NCI-H2107 (cell line): ENCODE results near the gene NMUR1.
A peak's percentile ranks its signal among the peaks of the same experiment; 100 is the strongest.
"Not testable (repeated sequence)": the region's sequence is repeated elsewhere in the genome, so short reads cannot be mapped to it uniquely, and the experiment has no call there.

Experiments used
- DNase-seq: peaks from one replicate; lab custom pipeline; 2025; lab: John Stamatoyannopoulos, UW

The NMUR1 gene, protein sequence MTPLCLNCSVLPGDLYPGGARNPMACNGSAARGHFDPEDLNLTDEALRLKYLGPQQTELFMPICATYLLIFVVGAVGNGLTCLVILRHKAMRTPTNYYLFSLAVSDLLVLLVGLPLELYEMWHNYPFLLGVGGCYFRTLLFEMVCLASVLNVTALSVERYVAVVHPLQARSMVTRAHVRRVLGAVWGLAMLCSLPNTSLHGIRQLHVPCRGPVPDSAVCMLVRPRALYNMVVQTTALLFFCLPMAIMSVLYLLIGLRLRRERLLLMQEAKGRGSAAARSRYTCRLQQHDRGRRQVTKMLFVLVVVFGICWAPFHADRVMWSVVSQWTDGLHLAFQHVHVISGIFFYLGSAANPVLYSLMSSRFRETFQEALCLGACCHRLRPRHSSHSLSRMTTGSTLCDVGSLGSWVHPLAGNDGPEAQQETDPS

DNA sequence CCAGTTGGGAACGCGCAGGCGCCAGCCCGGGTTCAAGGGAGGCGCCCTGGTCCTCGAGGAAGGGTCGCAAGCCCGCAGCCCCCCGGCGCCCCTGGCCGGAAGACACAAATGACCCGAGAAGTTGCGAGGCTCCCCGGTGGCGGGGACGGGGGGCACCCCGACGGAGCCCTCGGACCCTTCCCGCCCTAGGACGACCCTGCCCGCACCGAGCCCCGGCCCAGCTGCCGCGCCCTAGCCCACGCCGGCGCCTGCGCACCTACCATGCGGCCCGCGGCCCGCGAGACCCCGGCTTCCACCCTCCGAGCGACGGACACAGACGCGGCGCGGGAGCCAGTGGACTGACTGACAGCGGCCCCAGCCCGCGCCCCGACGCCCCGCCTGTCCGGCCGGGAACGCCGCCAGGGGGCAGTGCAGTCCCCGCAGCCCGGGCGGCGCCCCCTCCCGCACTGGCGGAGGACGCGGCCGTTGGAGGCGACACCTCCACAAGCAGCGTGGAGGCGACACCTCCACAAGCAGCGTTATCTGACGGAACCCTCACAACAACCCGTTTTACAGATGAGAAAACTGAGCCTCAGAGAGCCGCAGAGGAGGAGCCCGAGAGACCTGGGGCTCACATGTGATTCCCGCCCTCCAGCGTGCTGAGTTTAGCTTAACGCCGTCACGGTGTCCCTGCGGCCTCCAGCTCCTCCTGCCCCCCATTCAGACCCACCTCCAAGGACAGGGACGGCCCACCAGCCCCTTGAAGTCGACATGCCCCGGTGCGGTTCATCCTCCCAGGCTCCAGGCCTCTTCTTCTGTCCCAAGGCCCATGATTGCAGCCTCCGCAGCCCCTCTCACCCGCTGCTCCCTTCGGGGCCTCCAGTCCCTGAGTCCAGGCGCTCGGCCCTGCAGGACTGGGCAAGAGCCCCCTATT lies at the start of gene NMUR1:
NMUR1 (minus strand) TSS at position 347 of the 913 bp plus-strand sequence; CDS start at position 263, 84 bp downstream.
- DNase-seq = no peak

DNA sequence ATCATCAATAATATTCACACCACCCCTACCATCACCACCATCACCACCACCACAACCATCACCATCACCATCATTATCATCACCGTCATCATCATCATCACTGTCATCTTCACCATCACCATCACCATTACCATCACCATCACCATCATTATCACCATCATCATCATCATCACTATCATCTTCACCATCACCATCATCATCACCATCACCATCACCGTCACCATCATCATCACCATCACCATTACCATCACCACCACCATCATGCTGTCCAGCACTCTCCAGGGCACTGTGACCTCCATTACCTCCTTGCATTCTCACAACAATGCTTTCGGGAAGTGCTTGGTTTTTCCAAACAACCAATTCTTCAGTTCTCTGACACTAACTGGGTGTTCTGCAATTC lies 49.3 kb upstream of the NMUR1 start:
- DNase-seq = no peak

DNA sequence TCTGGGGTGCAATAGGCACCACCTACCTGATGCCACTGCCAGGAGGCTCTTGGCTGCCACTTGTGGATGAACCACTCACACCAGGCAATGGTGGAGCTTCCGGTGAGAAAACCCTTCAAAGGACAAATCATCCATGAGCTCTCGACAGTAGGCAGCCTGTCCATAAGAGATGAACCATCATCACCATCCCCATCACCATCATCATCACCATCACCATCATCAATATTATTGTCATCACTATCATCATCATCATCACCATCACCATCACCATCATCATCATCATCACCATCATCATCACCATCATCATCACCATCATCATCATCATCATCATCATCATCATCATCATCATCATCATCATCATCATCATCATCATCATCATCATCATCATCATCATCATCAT lies 48.4 kb upstream of the NMUR1 start:
- not testable (repeated sequence) for DNase-seq

DNA sequence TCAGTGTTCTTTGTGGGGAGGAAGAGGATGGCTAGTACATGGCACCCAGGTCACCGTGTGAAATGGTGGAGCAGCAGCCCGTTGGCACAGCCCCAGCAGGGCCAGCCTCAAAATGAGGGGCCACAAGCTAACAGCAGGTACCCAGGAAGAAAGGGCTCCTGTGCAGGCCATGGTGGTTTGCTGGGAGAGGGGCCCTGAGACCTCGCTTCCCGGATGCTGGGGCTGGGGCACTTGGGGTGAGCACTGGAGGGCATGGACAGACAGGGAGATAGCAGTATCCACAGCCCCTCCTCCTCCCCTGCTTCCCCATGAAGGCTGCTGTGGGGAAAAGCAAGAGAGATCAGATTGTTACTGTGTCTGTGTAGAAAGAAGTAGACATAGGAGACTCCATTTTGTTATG lies 46.2 kb upstream of the NMUR1 start:
- no peak for DNase-seq

DNA sequence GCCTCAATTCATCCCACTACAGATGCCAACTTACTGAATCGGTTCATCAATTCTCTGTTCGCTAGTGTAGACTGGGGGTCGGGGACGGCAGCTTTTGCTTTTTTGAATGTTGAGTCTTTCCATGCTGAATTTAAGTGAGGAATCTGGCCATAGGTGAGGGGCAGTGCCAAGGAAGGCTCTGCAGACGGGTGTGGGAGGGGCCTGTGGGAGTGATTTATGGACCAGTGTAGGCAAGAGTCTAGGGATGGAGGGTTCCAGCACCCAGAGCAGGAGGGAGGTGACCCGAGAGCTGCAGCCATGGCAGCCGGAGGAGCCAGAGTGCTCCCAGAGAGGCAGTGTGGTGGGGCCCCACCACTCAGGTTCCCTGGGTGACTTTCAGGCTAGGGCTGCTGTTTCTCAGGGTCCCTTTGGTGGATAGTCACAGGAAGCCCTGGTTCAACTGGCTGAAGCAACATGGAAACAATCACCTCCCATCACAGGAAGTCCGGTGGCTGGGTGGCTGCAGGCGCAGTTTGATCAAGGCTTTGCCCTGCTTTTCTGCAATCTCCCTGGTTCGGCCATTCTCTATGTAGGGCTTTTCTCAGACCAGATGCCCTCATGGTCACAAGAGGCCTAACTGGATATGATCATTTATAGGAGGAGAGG lies 45.5 kb upstream of the NMUR1 start:
- DNase-seq = no peak

DNA sequence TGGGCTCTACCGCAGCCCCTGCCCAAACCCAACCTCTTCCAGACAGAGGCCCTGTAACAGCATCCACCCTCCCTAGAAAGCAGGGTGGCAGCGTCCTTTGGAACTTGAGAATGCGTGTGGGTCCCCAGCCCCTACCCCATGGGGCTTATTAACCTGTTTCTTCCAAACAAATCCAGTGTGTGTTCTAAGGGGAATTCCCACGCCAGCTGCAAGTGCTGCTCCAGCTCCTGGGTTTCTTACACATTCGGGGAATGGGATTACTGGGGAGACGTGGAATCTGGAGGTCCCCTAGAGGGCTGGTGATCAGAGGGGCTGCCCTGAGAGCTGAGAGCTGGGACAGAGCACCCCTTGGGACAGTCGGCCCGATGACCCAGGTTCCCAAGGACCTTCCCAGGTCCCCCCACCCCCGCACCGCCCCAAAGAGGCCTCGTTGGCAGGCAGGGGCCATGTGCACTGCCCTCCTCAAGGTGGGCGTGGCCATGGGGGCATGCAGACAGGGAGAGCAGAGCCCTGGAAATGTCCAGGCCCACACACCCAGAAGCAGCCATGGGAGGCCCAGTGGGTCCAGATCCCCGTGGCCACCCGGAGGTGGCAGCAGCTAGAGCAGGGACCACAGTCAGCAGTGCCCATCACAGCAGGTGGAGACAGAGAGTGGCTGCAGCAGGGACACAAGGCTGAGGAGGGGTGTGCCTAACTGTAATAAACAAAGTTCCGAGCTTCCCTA lies 43.6 kb upstream of the NMUR1 start:
- no peak for DNase-seq

DNA sequence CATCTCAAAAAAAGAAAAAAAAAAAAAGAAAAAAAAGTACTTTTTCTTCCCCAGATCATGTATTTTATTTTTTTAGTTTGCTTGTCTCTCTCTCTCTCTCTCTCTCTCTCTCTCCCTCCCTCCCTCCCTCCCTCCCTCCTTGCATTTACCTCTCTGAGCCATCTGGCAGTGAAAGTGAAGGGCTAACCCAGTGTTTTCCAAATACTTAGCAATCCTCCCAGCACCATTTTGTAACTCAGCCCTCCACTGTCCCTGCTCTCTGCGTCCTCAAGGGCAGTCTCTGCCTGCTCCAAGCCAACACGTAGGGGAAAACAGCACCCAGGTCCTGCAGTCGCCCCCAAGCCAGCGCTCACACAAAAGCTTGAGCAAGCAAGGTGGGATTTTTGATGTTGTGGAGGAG lies 42.9 kb upstream of the NMUR1 start:
- no peak for DNase-seq

DNA sequence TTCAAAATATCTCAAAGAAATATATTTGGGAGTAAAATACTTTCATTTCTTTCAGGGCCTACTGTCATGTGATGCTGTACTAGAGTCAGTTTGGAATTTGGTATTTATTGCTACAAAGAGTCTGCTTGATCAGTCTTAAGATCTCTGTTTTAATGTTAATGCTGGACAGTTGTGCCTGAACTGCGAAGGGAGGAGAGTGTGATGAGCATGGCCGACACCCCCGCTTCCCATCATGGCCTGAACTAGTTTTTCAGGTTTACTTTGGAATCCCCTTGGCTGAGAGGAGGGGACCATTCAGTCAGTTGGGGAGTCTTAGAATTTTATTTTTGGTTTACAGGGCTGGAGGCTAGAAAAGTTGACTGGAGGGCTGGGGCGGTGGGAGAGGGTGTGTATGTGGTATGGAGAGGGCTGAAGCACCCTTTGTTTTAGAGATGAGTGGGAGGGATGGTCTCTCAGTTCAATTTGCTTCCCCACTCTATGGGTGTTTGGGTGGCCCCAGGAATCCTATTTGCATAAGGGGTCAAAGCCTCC lies 41.5 kb upstream of the NMUR1 start:
- no peak for DNase-seq

DNA sequence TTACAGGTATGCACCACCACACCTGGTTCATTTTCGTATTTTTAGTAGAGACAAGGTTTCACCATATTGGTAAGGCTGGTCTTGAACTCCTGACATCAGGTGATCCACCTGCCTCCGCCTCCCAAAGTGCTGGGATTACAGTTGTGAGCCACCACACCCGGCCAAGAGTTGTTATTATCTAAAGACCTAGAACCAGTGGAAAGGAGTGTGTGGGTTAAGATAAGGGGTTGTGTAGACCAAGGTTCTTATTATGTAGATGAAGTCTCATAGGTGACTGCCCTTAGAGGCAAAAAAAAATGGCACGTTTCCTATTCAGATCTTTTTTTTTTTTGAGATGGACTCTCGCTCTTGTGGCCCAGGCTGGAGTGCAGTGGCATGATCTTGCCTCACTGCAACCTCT lies 40.7 kb upstream of the NMUR1 start:
- not testable (repeated sequence) for DNase-seq

DNA sequence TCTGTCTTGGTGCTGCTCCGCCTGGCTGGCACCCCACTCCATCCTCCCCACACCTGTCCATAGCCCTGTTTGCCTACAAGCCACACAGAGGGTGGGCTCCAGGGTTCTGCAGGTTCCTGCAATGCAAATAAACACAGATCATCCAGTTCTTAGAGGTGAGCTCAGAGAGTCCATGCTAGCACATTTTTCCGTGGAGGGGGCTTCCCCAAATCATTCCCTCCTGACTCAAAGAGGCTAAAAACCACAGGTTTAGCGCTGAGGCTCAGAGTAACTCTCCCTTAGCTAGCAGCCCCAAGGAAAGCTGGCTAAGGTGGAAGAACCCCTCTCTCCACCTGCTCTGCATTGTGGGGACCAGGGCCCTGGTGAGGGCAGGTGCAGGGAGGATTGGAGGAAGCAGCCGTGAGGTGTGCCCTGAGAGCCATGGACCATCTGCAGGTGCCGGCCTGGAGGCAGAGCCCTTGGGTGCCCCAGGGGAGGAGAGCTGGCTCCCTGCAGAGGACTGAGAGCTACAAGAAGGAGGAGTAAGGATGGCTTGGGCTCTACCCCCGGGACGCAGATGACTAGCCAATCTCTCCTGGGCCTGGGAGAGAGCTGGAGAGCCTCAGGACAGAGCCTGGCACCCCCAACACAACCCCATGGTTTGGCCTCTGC lies 38.7 kb upstream of the NMUR1 start:
- DNase-seq = no peak

DNA sequence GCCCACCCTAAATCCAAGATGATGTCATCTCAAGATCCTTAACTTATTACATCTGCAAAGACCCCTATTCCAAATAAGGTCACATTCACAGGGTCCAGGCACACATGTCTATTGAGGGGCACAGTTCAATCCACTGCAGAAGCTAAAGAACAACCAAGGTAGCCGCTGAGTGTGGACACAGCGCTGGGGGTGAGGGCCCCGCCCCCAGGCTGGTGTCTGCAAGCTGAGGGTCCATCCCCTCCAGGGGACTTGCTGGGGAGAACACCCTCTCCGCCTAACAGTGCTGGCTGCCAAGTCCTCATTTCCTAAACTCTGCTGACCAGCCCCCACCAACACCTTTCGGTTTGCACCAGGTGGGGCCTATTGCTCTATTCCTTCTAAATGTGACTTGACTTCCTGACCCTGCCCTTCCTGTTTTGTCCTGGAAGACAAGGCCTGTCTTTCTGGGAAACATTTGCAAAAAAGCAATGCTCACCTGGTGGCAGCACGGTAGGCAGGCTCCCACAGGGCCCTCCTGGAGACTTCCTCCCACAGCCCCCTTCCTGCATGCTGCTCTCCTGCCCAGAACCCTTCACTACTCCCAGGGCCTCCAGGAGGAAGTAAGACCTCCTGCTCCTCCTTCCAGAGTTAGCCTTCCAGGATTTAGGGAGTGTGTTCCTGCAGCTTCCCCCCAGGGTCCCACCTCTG lies 38.0 kb upstream of the NMUR1 start:
- DNase-seq = no peak

DNA sequence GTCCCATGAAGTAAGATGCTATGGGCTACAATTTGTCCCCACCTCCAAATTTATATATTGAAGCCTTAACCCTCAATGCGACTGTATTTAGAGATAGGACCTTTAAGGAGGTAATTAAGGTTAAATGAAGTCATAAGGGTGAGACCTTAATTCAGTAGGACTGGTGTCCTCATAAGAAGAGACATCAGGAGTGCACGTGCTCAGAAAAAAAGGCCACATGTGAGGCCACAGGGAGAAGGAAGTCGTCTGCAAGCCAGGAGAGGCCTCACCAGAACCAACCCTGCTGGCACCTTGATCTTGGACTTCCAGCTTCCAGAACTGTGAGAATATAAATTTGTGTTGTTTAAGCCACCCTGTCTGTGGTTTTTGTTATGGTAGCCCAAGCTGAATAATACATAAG lies 36.9 kb upstream of the NMUR1 start:
- no peak for DNase-seq

DNA sequence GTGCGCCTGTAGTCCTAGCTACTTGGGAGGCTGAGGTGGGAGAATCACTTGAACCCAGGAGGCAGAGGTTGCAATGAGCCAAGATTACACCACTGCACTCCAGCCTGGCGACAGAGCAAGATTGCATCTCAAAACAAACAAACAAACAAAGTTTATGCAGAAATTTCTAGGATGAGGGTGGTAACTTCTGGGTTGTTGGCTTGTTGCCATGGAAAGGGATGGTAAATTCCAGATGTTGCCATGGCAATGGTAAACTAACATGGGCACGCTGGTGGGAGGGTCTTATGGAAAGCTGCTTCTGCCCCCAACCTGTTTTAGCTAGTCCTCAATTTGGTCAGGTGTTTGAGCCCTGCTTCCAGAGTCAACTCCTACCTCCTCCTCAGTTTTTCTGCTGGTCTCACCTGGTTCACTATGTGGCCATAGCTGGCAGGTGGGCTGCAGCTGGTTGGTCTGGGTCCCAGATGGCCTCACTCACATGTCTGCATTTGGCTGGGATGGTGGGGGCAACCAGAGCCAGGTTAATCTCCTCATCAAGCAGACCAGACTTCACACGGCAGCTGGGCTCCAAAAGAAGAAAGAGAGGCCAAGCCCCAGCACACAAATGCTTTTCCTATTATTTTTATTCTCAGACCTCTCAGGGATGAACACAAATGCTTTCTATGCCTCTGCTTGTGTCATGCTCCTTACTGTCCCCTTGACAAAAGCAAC lies 35.8 kb upstream of the NMUR1 start:
- DNase-seq = no peak

DNA sequence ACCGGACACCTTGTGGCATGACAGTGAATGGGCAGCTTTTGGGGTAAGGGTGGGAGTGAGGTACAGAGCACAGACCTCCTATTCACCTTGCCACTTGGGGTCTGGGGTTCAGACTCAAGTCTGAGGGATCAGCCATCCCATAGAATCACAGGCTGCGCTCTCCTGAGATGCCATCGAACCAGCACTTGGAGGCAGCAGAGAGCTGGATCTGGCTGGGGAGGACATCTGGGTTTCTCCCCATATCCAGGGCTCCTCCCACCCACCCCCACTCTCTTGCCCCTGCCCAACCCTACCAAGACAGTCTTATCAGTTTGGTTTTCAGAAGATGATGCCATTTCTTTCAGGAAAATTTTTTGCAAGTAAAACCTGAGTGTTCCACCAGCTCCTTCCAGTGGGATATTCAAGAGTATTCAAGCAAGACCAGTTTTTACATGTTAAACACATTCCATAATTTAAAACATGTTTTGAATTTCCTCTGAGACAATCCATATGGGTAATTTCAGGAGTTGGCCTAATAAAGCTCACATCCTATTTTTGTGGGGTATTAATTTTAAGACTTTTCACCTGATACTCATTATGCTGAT lies 33.2 kb upstream of the NMUR1 start:
- DNase-seq = no peak

DNA sequence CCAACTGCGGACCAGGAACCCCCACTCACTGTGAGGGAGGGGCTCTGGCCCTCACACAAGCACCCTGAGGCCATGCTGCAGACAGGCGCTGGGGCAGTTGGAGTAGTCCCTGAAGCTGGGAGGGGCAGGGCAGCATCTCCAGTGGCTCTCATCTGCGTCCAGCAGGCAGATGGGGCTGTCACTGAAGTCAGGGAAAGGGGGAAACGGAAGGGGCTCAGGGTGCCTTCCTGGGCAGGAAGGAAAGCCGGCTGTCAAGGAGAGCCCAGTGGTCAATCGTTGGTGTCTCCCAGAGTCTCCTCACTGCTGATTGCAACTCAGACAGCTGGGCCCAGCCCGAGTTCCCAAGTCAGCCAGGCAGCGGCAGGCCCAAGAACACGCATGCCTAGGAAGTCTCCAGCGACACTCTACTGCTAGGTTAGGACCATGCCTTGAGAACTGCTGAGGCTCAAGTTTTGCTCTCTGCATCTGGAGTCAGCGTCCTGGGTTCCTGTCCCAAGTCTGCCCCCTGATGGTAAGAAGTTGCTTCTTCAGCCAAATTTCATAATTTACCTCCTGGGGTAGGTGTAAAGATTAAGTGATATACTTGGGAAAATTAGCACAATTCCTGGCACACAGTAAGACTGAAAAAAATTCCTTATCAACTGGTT lies 27.4 kb upstream of the NMUR1 start:
- peak; percentile 24 for DNase-seq

DNA sequence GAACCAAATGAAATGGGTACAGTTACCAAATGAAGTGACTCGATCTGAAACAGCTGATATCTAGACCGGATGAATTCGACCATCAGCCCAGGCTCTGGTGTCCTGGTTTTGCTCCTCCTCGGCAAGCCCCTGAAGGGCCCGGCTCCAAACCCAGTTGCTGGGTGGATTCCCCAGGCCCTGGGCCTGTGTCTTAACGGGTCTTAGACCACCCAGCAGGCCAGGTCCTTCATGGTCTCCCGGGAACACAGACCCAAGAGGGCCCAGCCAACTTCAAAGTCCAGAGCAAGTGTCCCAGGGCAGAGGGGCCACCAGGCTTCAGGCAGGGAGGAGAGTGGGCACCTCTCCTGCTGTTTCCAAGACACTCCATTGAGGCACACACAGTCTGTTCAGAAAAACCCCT lies 26.7 kb upstream of the NMUR1 start:
- no peak for DNase-seq

DNA sequence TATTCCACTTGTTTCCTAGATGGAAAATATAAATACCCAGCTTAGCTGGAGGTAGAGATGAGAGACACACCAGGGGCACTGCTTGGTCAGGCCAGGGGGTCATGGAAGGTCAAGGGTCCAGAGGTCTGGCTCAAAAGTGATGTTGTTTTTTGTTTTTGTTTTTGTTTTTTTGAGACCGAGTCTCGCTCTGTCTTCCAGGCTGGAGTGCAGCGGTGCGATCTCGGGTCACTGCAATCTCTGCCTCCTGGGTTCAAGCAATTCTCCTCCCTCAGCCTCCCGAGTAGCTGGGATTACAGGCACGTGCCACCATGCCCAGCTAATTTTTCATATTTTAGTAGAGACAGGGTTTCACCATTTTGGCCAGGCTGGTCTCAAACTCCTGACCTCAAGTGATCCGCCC lies 26.3 kb upstream of the NMUR1 start:
- DNase-seq = not testable (repeated sequence)

DNA sequence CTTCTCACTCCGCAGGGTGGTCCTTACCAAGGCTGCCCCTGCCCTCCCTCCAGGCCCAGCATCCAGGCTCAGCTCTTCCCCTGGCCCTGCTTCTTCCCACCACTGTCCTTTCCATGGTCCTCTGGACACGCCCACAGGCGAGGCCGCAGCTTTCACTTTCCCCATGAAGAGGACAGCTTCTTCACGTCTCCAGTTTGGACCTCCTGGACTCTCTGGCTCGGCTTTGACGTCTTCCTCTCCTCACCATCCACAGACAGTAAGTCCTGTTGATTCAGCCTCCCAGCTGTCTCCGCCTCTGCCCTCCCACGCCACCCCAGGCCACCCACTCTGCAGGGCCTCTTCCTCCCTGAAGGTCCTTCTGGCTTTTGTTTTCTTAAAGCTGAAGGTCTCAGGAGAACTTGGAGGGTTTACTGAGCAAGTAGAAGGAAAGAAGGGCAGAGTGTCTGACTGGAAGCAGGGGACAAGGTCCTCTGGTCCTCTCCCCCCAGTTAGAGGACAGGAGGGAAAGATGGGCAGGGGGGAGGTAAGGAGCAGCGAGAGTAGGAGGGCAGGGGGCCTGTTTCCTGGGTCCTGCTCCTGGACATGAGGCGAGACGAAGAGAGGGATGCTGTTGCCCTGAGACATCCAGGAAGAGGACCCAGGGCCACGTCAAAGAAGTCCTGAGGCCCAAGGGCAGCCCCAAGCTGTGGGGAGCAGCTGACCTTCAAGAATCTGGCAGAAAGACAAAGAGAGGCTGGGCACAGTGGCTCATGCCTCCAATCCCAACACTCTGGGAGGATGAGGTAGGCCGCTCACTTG lies 24.7 kb upstream of the NMUR1 start:
- no peak for DNase-seq
